GM12878 (cell line): ENCODE data around the gene CDHR5. TPM values are rescaled to one million over a fixed set of nuclear protein-coding genes. Genes with fewer than 3 reads are reported as not detected.

ENCODE experiments used
- ATAC-seq: fragments of 200-7000 bp; cut with Tn5 transposase; 3 replicates; pipeline ENCODE4 v1.9.1; 2020; ENCODE audit warnings: mild to moderate bottlenecking, moderate library complexity
- BruUV-seq: library from RNA; stranded (reverse); fragments of 400-500 nt; replicated peaks from 2 replicates; lab custom pipeline; 2021; lab: Mats Ljungman, UMichigan
- CTCF ChIA-PET: fragments of 300-600 bp; sonication (Branson Sonifier 250); formaldehyde crosslinking; extraction: SDS; loops from one replicate; lab custom pipeline; 2021; ENCODE audit warnings: inconsistent platforms; lab: Yijun Ruan, JAX
- POLR2A ChIA-PET: fragments of 350-600 bp; formaldehyde crosslinking; extraction: SDS; loops from one replicate; lab custom pipeline; 2021; ENCODE audit warnings: inconsistent platforms; lab: Charles Lee
- RAD21 ChIA-PET: fragments of 300-600 bp; sonication (Branson Sonifier 250); formaldehyde crosslinking; loops from one replicate; lab custom pipeline; 2023; ENCODE audit warnings: antibody characterized with exemption; ENCODE audit not compliant: unreplicated experiment; lab: Charles Lee
- SMC1A ChIA-PET: fragments of 300-600 bp; sonication (Branson Sonifier 250); formaldehyde crosslinking; loops from one replicate; lab custom pipeline; 2023; ENCODE audit not compliant: unreplicated experiment, uncharacterized antibody; lab: Charles Lee
- DNase-seq: peaks from one replicate; pipeline ENCODE4 v3.0.0-alpha.2; 2011; ENCODE audit warnings: low read depth, low spot score
- FAIRE-seq: peaks from 3 replicates; lab custom pipeline; 2011; peaks lifted over from hg19 to GRCh38; lab: Jason Lieb, UNC
- H2AFZ ChIP-seq: 2 replicates; pipeline ENCODE4 v1.6.0; 2011; ENCODE audit warnings: low read depth, low read length, control low read depth; ENCODE audit not compliant: control insufficient read depth
- H3K27ac ChIP-seq: 2 replicates; pipeline ENCODE4 v1.5.1; 2011; ENCODE audit warnings: control low read depth; ENCODE audit not compliant: control insufficient read depth, insufficient read depth
- H3K27me3 ChIP-seq, 2 experiments: replicated peaks in 1 of 2; 2 replicates each; pipeline versions ENCODE4 v1.6.0 to v1.6.1; 2011; ENCODE audit warnings: low read length in 1 of 2; ENCODE audit not compliant: control insufficient read depth in 2 of 2, insufficient read depth in 2 of 2
- H3K36me3 ChIP-seq, 2 experiments: 2 replicates each; pipeline ENCODE4 v1.5.1; 2011; ENCODE audit warnings: low read length in 1 of 2; ENCODE audit not compliant: control insufficient read depth in 2 of 2, insufficient read depth in 2 of 2
- H3K4me1 ChIP-seq: 2 replicates; pipeline ENCODE4 v1.6.1; 2011; ENCODE audit warnings: mild to moderate bottlenecking, low read length, moderate library complexity, mixed read lengths; ENCODE audit not compliant: control insufficient read depth, insufficient read depth
- H3K4me2 ChIP-seq: 2 replicates; pipeline ENCODE4 v1.6.0; 2011; ENCODE audit warnings: control low read depth; ENCODE audit not compliant: control insufficient read depth, insufficient read depth
- H3K4me3 ChIP-seq: fragments of 200-600 bp; sonication (generic); 2 replicates; pipeline ENCODE4 v1.5.1; 2016
- H3K79me2 ChIP-seq: 2 replicates; pipeline ENCODE4 v1.6.0; 2011; ENCODE audit warnings: low read length; ENCODE audit not compliant: control insufficient read depth, insufficient read depth
- H3K9ac ChIP-seq: 2 replicates; pipeline ENCODE4 v1.8.0; 2011; ENCODE audit warnings: low read length, control low read depth, mixed read lengths; ENCODE audit not compliant: control insufficient read depth, insufficient read depth
- H3K9me3 ChIP-seq: replicated peaks from 3 replicates; pipeline ENCODE4 v1.5.1; 2011; ENCODE audit warnings: mild to moderate bottlenecking, low read length; ENCODE audit not compliant: control insufficient read depth, insufficient read depth
- H4K20me1 ChIP-seq: 2 replicates; pipeline ENCODE4 v1.6.0; 2011; ENCODE audit not compliant: control insufficient read depth, insufficient read depth
- BCL3 ChIP-seq: IDR thresholded peaks from 2 replicates; pipeline ENCODE4 v1.6.1; 2011; ENCODE audit warnings: borderline replicate concordance, low read depth, mild to moderate bottlenecking, moderate library complexity, low read length; ENCODE audit not compliant: insufficient read depth, poor library complexity, severe bottlenecking
- CREM ChIP-seq: IDR thresholded peaks from 2 replicates; pipeline ENCODE4 v1.6.1; 2014; ENCODE audit warnings: antibody characterized with exemption, low read depth
- E2F8 ChIP-seq: fragments of 450-650 bp; IDR thresholded peaks from 2 replicates; pipeline ENCODE4 v1.6.1; 2018; ENCODE audit warnings: mild to moderate bottlenecking, low read depth, moderate library complexity; ENCODE audit not compliant: partially characterized antibody
- FOXM1 ChIP-seq: IDR thresholded peaks from 2 replicates; pipeline ENCODE4 v1.6.1; 2012; ENCODE audit warnings: low read depth, mild to moderate bottlenecking, inconsistent platforms, low read length, moderate library complexity
- HCFC1 ChIP-seq: fragments of 150-350 bp; IDR thresholded peaks from 2 replicates; pipeline ENCODE4 v1.6.1; 2014; ENCODE audit warnings: low read length
- HSF1 ChIP-seq: fragments of 150-350 bp; IDR thresholded peaks from 2 replicates; pipeline ENCODE4 v1.6.1; 2014; ENCODE audit warnings: mild to moderate bottlenecking, low read depth, low read length
- IRF3 ChIP-seq: fragments of 450-650 bp; IDR thresholded peaks from 2 replicates; pipeline ENCODE4 v1.6.1; 2014; ENCODE audit warnings: mild to moderate bottlenecking
- KLF5 ChIP-seq: fragments of 450-650 bp; IDR thresholded peaks from 2 replicates; pipeline ENCODE4 v1.6.1; 2014; ENCODE audit warnings: mild to moderate bottlenecking; ENCODE audit not compliant: partially characterized antibody
- LARP7 ChIP-seq: fragments of 450-650 bp; IDR thresholded peaks from 2 replicates; pipeline ENCODE4 v1.6.1; 2017; ENCODE audit warnings: mild to moderate bottlenecking
- MTA3 ChIP-seq: IDR thresholded peaks from 2 replicates; pipeline ENCODE4 v1.6.1; 2012; ENCODE audit warnings: low read length, inconsistent platforms, borderline replicate concordance
- POU2F2 ChIP-seq: IDR thresholded peaks from 3 replicates; pipeline ENCODE4 v1.6.1; 2011; ENCODE audit warnings: low read depth, mild to moderate bottlenecking, low read length, borderline replicate concordance
- SIN3A ChIP-seq: IDR thresholded peaks from 2 replicates; pipeline ENCODE4 v1.6.1; 2012; ENCODE audit warnings: low read depth, low read length, improper control_type of control experiment
- SKIL ChIP-seq: fragments of 450-650 bp; IDR thresholded peaks from 2 replicates; pipeline ENCODE4 v1.6.1; 2017; ENCODE audit warnings: mild to moderate bottlenecking, low read depth, inconsistent platforms; ENCODE audit not compliant: poor library complexity, severe bottlenecking
- ZZZ3 ChIP-seq: IDR thresholded peaks from 2 replicates; pipeline ENCODE4 v1.6.1; 2011; ENCODE audit warnings: low read depth; ENCODE audit not compliant: control insufficient read depth, insufficient read length
- WGBS: methylation state at CpG from one replicate; pipeline ENCODE4 v1.1.6; 2016; ENCODE audit warnings: low lambda C conversion rate; ENCODE audit not compliant: insufficient replicate concordance, insufficient coverage; ENCODE audit errors: missing lambda C conversion rate; 5-methylcytosine and 5-hydroxymethylcytosine counted together
- in situ Hi-C: fragments of 300-500 bp; cut with MboI; formaldehyde crosslinking; loops from 9 replicates; pipeline ENCODE4 v1.14.3; 2018; ENCODE audit warnings: mixed read lengths
- intact Hi-C: fragments of 100-400 bp; cut with micrococcal nuclease; formaldehyde crosslinking; loops from one replicate; pipeline ENCODE4 v1.14.2; 2022; ENCODE audit not compliant: unreplicated experiment
- polyA plus RNA-seq, 11 experiments: library from polyadenylated mRNA; depleted of rRNA in 4 of 11; unstranded in 6 of 11; stranded (reverse) in 5 of 11; fragments of >200 nt; fragmentation: Nextera tagmentation in 4 of 11; fragmentation: Illumina TruSeq in 1 of 11; extraction: Ambion mirVana in 4 of 11; extraction: Trizol in 1 of 11; gene quantifications; 1 replicate in 1 of 11; 2 replicates in 10 of 11; pipeline versions ENCODE4 v1.2.1 to v1.2.3, GENCODE V29; 2011 to 2016; ENCODE audit warnings: inconsistent platforms in 2 of 11, missing spikeins in 2 of 11, low read depth in 1 of 11
- total RNA-seq, 4 experiments: library from RNA; depleted of rRNA in 3 of 4; stranded (reverse); fragments of >200 nt in 3 of 4; fragmentation: Illumina TruSeq in 1 of 4; extraction: Trizol in 1 of 4; gene quantifications; 2 replicates each; pipeline versions ENCODE4 v1.2.1 to v1.2.3, GENCODE V29; 2013 to 2021

Gene CDHR5
- total and polyA plus RNA-seq, 10 of the 15 experiments (the other 5 are each of a cell fraction or from before 2014, with no cell fraction given): 0.06 TPM; not detected in 9

- Histone ChIP-seq H3K27me3 (no peaks in the 10 kb centered on the region), H2AFZ (no peak overlapping the region), H3K4me1 (peaks cover 13% of the 10 kb centered on the region), H3K4me2 (no peak overlapping the region), H3K9me3 (no peaks in the 10 kb centered on the region), H3K79me2 (no peaks in the 10 kb centered on the region), H3K9ac (no peak overlapping the region), H4K20me1 (no peaks in the 10 kb centered on the region), H3K36me3 (peaks cover 8 to 17% of the 10 kb centered on the region in 2 experiments; a peak in 3 of 4 replicates), H3K27ac (no peak overlapping the region), H3K4me3 (no peak overlapping the region)
- peak; percentile 96 for ATAC-seq
- BruUV-seq: no TSS peak
- POLR2A ChIA-PET: no interaction called here
- FAIRE-seq: no peak
- in situ Hi-C loops: loop anchor here (10.0 kb wide), 1 partner anchor 62 kb away; no protein-coding TSS in a partner anchor
- no peak for DNase-seq
- SMC1A ChIA-PET: interaction anchor here (1.0 to 1.9 kb wide), 2 partner anchors 59 to 64 kb away, joined by 5 to 8 read pairs; no protein-coding TSS in a partner anchor
- intact Hi-C loops: loop anchor here (2.0 kb wide), 1 partner anchor 60 kb away; no protein-coding TSS in a partner anchor
- CTCF ChIA-PET: interaction anchor here (0.9 to 9.5 kb wide), 7 partner anchors 11 to 62 kb away, joined by 3 to 91 read pairs (median 4); no protein-coding TSS in a partner anchor
- RAD21 ChIA-PET: interaction anchor here (0.6 to 3.1 kb wide), 3 partner anchors 59 to 106 kb away, joined by 3 to 15 read pairs (median 10); no protein-coding TSS in a partner anchor
- 55% methylated on average over 15 of the region's 15 CpGs for WGBS
- TF ChIP-seq E2F8 (no peak), FOXM1 (no peak), IRF3 (0 out of 2 replicates have a peak, but pooled peaks have one; percentile 28), CREM (no peak), HSF1 (no peak), LARP7 (no peak), KLF5 (no peak), SIN3A (no peak), HCFC1 (no peak), ZZZ3 (no peak), BCL3 (no peak), MTA3 (no peak), POU2F2 (no peak), SKIL (no peak)
These were observed 38.0 kb upstream of the CDHR5 start for GRCh38 chr11:662689-663274.
